HG03064 (cell line): ENCODE results near the gene MLST8.

ENCODE experiments used
- ATAC-seq: cut with Tn5 transposase; IDR thresholded peaks from one replicate; pipeline ENCODE4 v1.9.1; 2021; ENCODE audit warnings: low read depth; ENCODE audit not compliant: unreplicated experiment

The MLST8 gene

DNA sequence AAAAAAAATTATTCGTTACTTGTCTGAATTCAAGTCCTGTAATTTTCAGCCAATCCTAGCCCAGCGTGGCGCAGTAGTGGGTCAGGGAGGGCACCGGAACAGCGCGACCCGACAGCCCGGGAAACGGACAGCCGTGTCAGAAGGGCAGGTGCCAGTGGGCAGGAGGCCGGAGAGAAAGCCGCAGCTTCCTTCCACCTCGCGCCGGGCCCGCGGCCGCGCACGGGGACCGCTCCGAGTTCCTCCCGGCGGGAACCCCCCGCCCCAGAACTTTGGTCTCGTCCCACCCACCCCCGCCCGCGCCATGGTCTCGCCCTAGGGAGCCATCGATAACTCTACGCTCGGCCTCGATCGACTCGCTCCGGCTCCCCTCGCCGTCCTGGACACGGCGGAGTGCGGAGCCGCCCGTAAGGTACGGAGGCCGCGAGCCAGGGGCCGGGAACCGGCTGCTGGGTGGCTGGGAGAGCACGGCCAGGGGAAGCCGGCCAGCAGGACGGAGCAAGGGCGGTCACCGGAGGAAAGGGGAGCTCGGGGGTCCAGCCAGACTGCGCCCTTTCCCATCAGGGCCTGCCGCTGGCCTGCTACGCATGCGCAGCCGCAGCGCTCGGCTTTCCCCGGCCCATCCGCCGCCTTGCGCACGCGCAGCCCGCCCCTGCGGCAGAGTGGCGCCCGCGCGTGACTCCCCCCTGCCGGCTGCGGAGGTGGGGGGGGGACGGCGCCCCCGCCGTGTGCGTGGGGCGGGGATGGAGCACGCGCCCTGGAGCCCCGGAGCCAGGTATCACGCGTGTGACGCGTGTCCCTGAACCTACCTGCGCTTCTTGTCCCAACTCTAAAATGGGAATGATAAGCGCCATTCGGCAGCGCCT, at the start of gene MLST8:
TSS of gene MLST8 (plus strand) at position 351 of the 863 bp plus-strand sequence. CDS start 632 bp downstream, outside the sequence.
- no peak for ATAC-seq

DNA sequence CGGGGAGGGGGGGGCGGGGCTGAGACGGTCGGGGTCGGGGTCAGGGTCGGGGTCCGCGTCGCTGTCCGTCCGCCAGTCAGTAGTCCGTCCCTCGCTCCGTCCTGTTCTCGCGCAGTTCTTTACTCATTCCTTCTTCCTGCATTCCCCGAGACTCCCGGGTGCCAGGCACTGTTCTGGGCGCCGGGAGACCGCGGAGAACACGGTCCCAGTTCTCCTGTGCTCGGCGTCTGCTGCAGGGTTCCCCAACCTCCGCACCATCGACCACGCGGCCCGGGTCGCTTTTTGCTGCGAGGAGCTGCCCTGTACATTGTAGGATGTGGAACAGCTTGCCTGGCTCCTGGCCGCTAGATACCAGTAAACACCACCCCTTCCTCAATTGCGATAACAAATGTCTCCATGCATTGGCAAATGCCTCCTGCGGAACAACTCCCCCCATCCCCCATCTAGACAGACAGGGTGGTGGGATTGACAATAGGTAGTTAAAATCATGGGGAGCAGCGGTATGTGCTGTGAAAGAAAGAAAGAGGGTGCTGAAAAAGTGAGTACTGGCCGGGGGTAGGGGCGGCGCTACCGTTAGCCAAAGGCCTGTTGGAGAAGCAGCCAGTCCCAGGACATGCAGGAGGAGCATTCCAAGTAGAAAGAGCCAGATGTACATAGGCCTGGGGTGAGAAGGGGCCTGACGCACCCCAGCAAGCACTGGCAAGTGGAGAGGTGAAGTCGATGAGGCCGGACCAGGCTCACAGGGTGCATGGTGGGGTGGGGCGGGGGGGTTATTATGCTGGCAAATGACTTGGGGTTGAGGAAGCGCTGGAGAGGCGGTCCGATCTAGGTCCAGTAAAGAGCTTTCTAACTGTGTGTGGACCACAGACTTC, 49.0 kb upstream of the MLST8 start:
- ATAC-seq, result no peak

GRCh38 chr16:2156849-2157224, 48.4 kb upstream of the MLST8 start:
- ATAC-seq, result no peak

GRCh38 chr16:2157480-2158261, 47.6 kb upstream of the MLST8 start:
- no peak for ATAC-seq

- no peak for ATAC-seq
Observed at GRCh38 chr16:2158262-2158638, 47.0 kb upstream of the MLST8 start.

DNA sequence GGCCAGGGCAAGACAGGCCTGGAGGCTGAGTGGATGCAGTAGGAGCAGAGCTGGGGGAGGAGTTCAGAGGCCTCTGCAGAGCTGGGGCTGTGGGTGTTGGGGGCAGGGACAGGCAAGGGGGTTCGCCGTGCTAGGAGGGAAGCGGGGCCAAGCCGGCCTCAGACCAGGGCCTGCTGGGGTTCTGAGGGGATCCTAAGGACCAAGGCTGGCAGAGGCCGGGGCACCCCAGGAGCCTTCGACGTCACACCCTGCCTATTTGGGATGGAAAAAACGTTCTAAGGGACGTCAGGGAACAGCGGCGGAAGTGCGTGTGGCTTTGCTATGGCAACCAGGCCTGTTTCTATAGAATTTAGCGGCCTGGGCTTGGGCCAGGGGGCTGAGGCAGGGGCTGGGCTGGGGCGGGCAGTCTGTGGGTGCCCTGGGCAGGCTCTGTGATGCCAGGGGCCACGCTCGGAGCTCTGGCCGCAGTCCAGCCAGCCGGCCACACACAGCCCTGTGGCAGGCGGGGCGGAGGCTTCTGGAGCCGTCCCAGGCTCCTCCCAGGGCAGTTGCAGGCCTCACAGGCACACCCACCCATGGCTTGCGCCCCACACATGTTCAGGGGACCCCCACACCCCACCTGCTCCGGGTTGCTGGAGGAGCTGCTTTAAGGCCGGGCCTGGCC, 45.9 kb upstream of the MLST8 start:
- no peak for ATAC-seq

- ATAC-seq, result no peak
Observed at GRCh38 chr16:2160915-2161551, 44.2 kb upstream of the MLST8 start.

GRCh38 chr16:2161911-2162310, 43.3 kb upstream of the MLST8 start:
- no peak for ATAC-seq

DNA sequence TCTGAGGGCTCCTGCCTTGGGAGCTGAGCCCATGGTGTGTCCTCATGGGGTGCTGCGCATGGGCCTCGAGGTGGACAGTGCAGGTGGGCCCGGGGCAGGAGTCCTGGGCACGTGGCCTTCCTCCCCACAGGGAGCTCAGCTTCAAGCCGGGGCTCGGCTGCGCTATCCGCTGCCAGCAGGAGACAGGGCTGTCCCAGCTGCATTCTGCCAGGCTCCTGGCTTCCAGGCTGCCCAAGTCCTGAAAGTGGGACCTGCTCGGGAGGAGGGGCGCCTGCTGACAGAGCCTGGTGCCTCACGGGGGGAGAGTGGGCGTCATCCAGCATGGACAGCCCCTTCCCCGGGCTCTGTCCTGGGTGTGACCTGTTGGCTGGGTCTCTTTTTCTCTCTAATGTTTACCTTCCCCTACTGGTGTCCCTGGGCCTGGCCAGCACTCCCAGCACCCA, 42.6 kb upstream of the MLST8 start:
- ATAC-seq, result no peak

DNA sequence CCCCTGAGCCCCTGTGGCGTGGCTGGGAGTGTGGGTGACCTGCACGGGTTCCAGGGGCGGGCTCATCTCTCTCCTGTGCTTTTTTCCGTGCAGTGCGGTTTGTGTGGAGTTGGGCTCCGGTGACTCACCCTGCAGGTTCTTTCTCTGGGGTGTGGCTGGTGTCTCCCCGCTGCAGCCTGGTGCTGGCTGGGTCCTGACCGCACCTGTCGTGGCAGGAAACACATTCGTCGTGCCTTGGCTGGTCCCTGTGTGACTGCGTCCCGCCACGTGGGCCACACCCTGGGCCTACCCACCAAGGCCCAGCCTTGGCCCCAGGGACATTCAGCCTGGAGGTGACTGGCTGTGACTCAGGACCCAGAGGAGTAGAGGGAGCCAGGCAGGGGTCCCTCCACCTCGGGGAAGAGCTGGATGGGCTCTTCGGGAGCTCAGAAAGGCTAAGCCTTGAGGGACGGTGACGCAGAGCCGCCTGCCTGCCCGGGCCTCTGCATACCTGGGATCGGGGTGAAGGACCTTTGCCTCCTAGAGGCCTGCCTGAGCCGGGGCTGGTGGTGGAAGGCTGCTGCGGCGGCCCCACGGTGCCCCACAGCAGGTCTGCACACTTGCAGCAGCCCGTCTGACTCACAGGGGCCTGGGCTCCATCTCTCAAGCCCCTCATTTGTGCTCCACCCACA, 41.9 kb upstream of the MLST8 start:
- ATAC-seq, result no peak

- ATAC-seq, result no peak
Observed at GRCh38 chr16:2165861-2166260, 39.4 kb upstream of the MLST8 start.

GRCh38 chr16:2166263-2167067, 38.8 kb upstream of the MLST8 start:
- no peak for ATAC-seq

DNA sequence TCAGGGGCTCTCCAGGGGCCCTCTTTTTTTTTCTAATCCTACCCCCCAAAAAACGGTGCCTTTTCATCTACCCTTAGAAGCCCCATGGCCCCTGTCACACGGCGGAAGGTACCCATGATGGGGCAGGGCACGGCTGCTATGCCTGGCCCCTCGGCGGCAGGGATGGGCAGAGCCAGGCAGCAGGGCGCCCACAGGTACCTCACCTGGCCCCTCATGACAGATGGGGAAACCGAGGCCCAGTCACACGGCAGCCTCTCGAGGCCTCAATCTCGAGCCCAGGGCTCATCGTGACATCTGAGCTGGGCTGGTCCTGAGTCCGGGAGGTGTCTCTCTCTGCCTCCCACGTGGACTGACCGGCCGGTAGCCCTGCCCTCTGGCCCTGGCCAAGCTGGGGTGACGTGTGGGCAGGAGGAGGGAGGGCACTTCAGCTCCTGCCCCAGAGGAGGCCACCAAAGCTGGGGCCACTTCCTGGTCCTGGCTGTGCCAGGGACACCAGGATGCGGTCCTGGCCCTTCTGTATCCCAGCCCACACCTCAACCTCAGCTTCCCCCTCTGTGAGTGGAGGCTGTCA, 38.1 kb upstream of the MLST8 start:
- ATAC-seq, result no peak

GRCh38 chr16:2170080-2170479, 35.2 kb upstream of the MLST8 start:
- no peak for ATAC-seq

GRCh38 chr16:2170587-2171435, 34.4 kb upstream of the MLST8 start:
- ATAC-seq, result no peak

GRCh38 chr16:2171601-2172178, 33.6 kb upstream of the MLST8 start:
- ATAC-seq, result no peak
